Stimulated activated naive CD8-positive, alpha-beta T cell treated with anti-CD3 and anti-CD28 coated beads, Interleukin-15, Interleukin-2, amounts not matched to agents 100 ng/mL and 50 ng/mL, for 24 hours (primary cell): ENCODE measurements around the gene MGRN1.

Experiments
- H3K27ac Mint-ChIP-seq: one replicate; pipeline ENCODE4 v1.8.0; 2021; ENCODE audit warnings: mild to moderate bottlenecking, mixed read lengths
- H3K27me3 Mint-ChIP-seq: one replicate; pipeline ENCODE4 v1.8.0; 2021; ENCODE audit warnings: mixed read lengths
- H3K36me3 Mint-ChIP-seq: one replicate; pipeline ENCODE4 v1.8.0; 2021; ENCODE audit warnings: low read depth, mixed read lengths
- H3K4me1 Mint-ChIP-seq: one replicate; pipeline ENCODE4 v1.8.0; 2021; ENCODE audit warnings: low read depth, mixed read lengths
- H3K4me3 Mint-ChIP-seq: one replicate; pipeline ENCODE4 v1.8.0; 2021; ENCODE audit warnings: mild to moderate bottlenecking, mixed read lengths
- H3K9me3 Mint-ChIP-seq: one replicate; pipeline ENCODE4 v1.8.0; 2021; ENCODE audit warnings: mixed read lengths

The MGRN1 gene

GRCh38 chr16:4696172-4696904 lies 71.7 kb downstream of the MGRN1 start:
- Mint-ChIP-seq H3K27ac (no peak overlapping the region), H3K36me3 (peaks cover 11% of the 10 kb centered on the region), H3K4me3 (no peak overlapping the region)

GRCh38 chr16:4696905-4697847 lies 72.5 kb downstream of the MGRN1 start:
- H3K36me3 Mint-ChIP-seq: peaks cover 11% of the 10 kb centered on the region
- H3K4me3 Mint-ChIP-seq: no peak overlapping the region
- no peaks in the 10 kb centered on the region for H3K9me3 Mint-ChIP-seq
- H3K27ac Mint-ChIP-seq: no peak overlapping the region
- no peaks in the 10 kb centered on the region for H3K27me3 Mint-ChIP-seq
- H3K4me1 Mint-ChIP-seq: peaks cover 28% of the 10 kb centered on the region

More at GRCh38 chr16:4696172-4696904, 71.7 kb downstream of the MGRN1 start:
- Mint-ChIP-seq H3K4me1 (peaks cover 28% of the 10 kb centered on the region), H3K27me3 (no peaks in the 10 kb centered on the region), H3K9me3 (no peaks in the 10 kb centered on the region)

GRCh38 chr16:4697848-4698291 lies 73.2 kb downstream of the MGRN1 start:
- Mint-ChIP-seq H3K4me3 (no peak overlapping the region), H3K27ac (no peak overlapping the region), H3K9me3 (no peaks in the 10 kb centered on the region), H3K27me3 (no peaks in the 10 kb centered on the region), H3K36me3 (peaks cover 11% of the 10 kb centered on the region), H3K4me1 (peaks cover 22% of the 10 kb centered on the region)

- H3K27me3 Mint-ChIP-seq: no peaks in the 10 kb centered on the region
- peaks cover 11% of the 10 kb centered on the region for H3K36me3 Mint-ChIP-seq
- peaks cover 22% of the 10 kb centered on the region for H3K4me1 Mint-ChIP-seq
- no peak overlapping the region for H3K27ac Mint-ChIP-seq
- no peaks in the 10 kb centered on the region for H3K9me3 Mint-ChIP-seq
- H3K4me3 Mint-ChIP-seq: no peak overlapping the region
These were observed 73.9 kb downstream of the MGRN1 start for GRCh38 chr16:4698321-4699045.

- no peaks in the 10 kb centered on the region for H3K9me3 Mint-ChIP-seq
These were observed 74.5 kb downstream of the MGRN1 start for GRCh38 chr16:4699046-4699556.

GRCh38 chr16:4700380-4700996 lies 75.9 kb downstream of the MGRN1 start:
- Mint-ChIP-seq H3K4me1 (peaks cover 17% of the 10 kb centered on the region), H3K4me3 (no peak overlapping the region), H3K27me3 (no peaks in the 10 kb centered on the region), H3K9me3 (no peaks in the 10 kb centered on the region), H3K36me3 (peaks cover 17% of the 10 kb centered on the region), H3K27ac (no peak overlapping the region)

More at GRCh38 chr16:4699046-4699556, 74.5 kb downstream of the MGRN1 start:
- H3K36me3 Mint-ChIP-seq: peaks cover 11% of the 10 kb centered on the region
- H3K4me1 Mint-ChIP-seq: peaks cover 22% of the 10 kb centered on the region
- H3K27me3 Mint-ChIP-seq: no peaks in the 10 kb centered on the region
- no peak overlapping the region for H3K4me3 Mint-ChIP-seq
- no peak overlapping the region for H3K27ac Mint-ChIP-seq

- Mint-ChIP-seq H3K4me1 (peaks cover 12% of the 10 kb centered on the region), H3K27me3 (no peaks in the 10 kb centered on the region), H3K36me3 (peaks cover 17% of the 10 kb centered on the region), H3K9me3 (no peaks in the 10 kb centered on the region), H3K4me3 (no peak overlapping the region), H3K27ac (no peak overlapping the region)
These were observed 76.5 kb downstream of the MGRN1 start for GRCh38 chr16:4700997-4701743.

GRCh38 chr16:4701791-4702465 lies 77.3 kb downstream of the MGRN1 start:
- Mint-ChIP-seq H3K4me1 (peaks cover 12% of the 10 kb centered on the region), H3K27me3 (no peaks in the 10 kb centered on the region), H3K4me3 (no peak overlapping the region), H3K27ac (no peak overlapping the region), H3K36me3 (peaks cover 23% of the 10 kb centered on the region), H3K9me3 (no peaks in the 10 kb centered on the region)

- H3K36me3 Mint-ChIP-seq: peaks cover 26% of the 10 kb centered on the region
- no peaks in the 10 kb centered on the region for H3K9me3 Mint-ChIP-seq
- H3K27ac Mint-ChIP-seq: no peak overlapping the region
- no peaks in the 10 kb centered on the region for H3K27me3 Mint-ChIP-seq
- no peak overlapping the region for H3K4me3 Mint-ChIP-seq
- peaks cover 12% of the 10 kb centered on the region for H3K4me1 Mint-ChIP-seq
These were observed 77.8 kb downstream of the MGRN1 start for GRCh38 chr16:4702466-4702808.

GRCh38 chr16:4703906-4704305 lies 79.3 kb downstream of the MGRN1 start:
- peaks cover 28% of the 10 kb centered on the region for H3K36me3 Mint-ChIP-seq

GRCh38 chr16:4704491-4704890 lies 79.9 kb downstream of the MGRN1 start:
- Mint-ChIP-seq H3K36me3 (peaks cover 26% of the 10 kb centered on the region), H3K4me3 (no peak overlapping the region), H3K9me3 (no peaks in the 10 kb centered on the region)

More at GRCh38 chr16:4703906-4704305, 79.3 kb downstream of the MGRN1 start:
- Mint-ChIP-seq H3K27me3 (no peaks in the 10 kb centered on the region), H3K4me1 (peaks cover 12% of the 10 kb centered on the region), H3K4me3 (no peak overlapping the region), H3K9me3 (no peaks in the 10 kb centered on the region), H3K27ac (no peak overlapping the region)

GRCh38 chr16:4704913-4705312 lies 80.3 kb downstream of the MGRN1 start:
- no peaks in the 10 kb centered on the region for H3K27me3 Mint-ChIP-seq
- H3K4me1 Mint-ChIP-seq: peaks cover 7% of the 10 kb centered on the region
- H3K9me3 Mint-ChIP-seq: no peaks in the 10 kb centered on the region
- peaks cover 26% of the 10 kb centered on the region for H3K36me3 Mint-ChIP-seq
- no peak overlapping the region for H3K27ac Mint-ChIP-seq
- H3K4me3 Mint-ChIP-seq: no peak overlapping the region

More at GRCh38 chr16:4704491-4704890, 79.9 kb downstream of the MGRN1 start:
- Mint-ChIP-seq H3K4me1 (peaks cover 11% of the 10 kb centered on the region), H3K27ac (no peak overlapping the region), H3K27me3 (no peaks in the 10 kb centered on the region)

- Mint-ChIP-seq H3K9me3 (no peaks in the 10 kb centered on the region), H3K27me3 (no peaks in the 10 kb centered on the region), H3K4me3 (no peak overlapping the region), H3K27ac (no peak overlapping the region), H3K4me1 (no peaks in the 10 kb centered on the region), H3K36me3 (peaks cover 34% of the 10 kb centered on the region)
These were observed 82.2 kb downstream of the MGRN1 start for GRCh38 chr16:4706871-4707270.
